NCI-H82 (cell line): ENCODE measurements around the gene SH3RF2.
A peak's percentile ranks its signal among the peaks of the same experiment; 100 is the strongest.

Experiments used
- DNase-seq: peaks from one replicate; lab custom pipeline; 2025; lab: John Stamatoyannopoulos, UW

SH3RF2 gene

GRCh38 chr5:146047396-146047795, 111.0 kb downstream of the SH3RF2 start:
- DNase-seq = no peak

- peak; percentile 76 for DNase-seq
Measured at GRCh38 chr5:146048994-146049703, 112.8 kb downstream of the SH3RF2 start.

DNA sequence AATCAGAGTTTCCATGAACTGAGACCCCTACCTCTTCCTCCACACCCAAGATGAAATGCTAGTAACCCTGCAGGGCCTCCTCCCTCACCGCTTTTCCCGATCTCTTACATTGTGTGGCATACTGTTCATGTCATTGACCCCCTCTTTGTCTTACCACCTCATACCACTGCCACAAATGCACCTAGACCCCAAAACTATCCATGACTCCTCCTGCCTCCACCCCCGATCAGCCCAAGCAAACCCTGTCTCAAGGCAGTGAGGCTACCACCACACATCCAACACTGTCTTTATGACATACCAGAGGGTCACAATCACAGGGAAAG, 113.3 kb downstream of the SH3RF2 start:
- no peak for DNase-seq

GRCh38 chr5:146050086-146050485, 113.7 kb downstream of the SH3RF2 start:
- no peak for DNase-seq

DNA sequence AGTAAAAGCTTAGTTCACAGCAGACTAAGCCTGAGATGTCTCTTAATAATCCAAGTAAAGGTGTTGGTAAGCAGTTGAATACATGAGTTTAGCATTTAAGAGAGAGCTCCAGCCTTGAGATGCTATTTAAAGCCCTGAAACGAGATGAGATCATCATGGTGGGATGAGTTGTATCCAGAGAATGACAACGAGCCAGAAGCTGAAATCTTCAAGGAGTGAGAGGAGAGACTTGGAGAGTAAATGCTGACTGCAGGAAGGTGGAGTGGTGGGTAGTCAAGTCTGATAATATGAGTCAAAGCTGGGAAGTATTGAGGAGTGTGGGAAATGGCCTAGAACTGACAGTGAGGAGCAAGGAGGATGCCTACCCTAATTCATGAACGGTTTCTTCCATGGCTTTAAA, 115.3 kb downstream of the SH3RF2 start:
- no peak for DNase-seq

GRCh38 chr5:146052780-146053179, 116.4 kb downstream of the SH3RF2 start:
- peak; percentile 39 for DNase-seq

DNA sequence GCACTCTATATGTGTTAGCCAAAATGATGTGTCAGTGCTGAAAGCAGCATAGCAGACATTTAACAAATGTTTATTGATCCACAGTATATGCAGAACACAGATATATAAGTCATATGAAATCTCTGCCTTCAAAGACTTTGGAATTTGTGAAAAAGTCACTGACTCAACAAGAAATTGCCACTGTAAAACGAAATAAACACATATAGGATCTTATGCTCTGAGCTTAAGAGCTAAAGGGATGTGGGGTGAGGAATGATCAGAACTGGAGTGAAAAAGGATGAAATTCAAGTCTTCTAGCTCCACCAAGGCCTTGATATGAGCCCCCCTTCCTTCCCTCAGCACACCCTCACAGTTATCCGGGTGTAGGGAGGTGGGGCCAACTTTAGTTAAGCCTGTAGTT, 119.1 kb downstream of the SH3RF2 start:
- no peak for DNase-seq

DNA sequence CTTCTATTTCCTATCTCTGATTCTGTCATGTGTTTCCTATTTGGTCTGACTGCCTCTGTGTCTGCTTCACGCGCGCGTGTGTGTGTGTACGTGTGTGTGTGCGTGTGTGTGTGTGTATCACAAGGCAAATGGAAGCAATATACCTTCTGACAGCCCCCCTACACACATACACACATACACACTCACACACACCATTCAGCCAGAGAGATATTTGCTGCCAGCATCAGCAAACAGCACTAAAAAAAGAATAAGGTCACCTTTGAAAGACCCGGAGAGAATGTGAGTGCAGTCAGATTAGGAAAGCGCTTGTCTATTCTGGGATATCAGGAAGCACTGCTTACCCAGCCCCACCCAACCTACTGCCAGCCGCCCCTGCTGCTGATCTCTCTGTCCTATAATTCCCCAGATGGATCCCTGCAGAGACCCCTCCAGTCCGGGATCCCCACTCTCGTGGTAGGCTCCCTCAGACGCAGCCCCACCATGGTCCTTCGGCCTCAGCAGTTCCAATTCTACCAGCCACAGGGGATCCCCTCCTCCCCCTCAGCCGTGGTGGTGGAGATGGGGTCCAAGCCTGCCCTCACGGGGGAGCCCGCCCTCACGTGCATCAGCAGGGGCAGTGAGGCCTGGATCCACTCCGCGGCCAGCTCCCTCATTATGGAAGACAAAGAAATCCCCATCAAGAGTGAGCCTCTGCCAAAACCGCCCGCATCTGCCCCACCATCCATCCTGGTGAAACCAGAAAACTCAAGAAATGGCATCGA, 123.3 kb downstream of the SH3RF2 start:
- no peak for DNase-seq

DNA sequence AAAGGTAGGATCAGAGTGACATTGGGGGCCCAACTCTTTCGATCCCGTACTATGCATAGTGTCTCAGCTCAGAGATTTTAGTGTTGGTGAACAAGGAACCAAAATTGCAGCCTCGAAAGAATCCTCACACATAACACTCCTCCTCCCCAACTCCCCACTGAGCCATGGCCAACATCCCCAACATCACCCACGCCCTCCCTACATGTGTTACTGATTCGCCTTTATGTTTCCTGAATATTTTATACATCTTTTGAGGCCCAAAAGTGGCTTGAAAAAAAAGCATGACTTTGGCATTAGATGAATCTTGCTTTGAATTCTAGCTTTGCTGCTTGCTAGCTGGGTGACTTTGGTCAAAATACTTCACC, 123.8 kb downstream of the SH3RF2 start:
- no peak for DNase-seq

DNA sequence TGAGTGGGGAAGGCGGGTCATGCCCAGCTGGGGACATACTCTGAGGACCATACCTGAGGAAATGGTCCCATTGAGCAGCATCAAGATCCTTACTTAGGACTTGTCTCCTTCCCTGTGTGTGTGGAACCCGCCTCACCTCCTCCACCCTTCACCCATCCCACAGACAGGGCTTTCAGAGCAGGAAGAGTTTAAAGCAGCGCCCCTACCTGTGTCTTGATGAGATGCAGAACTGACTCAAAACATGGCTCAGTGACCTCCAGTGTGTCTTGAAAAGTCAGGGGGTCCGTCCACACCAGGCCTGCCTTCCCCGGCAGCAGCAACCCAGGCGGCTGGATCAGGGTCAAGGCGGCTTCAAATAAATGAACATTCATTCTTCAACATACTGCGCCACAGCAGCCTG, 130.6 kb downstream of the SH3RF2 start:
- no peak for DNase-seq

DNA sequence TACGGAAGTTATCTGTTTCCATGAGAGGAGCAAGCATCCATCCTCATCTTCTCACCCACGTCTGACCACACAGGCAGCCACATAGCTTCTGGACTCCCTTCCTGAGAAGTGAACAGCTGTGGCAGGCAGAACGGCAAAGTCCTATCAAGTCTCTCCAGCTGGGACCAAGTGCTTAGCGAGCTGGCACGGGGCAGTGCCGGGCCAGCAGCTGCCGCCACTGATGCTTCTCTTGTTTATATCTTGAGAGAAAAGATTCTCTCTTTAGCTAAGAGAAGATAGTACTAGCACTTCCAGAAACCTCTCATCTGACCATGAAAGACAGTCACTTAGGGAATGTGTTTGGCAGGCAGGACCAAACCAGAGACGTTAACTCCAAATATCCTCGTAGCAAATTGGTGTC, 131.8 kb downstream of the SH3RF2 start:
- peak; percentile 45 for DNase-seq

DNA sequence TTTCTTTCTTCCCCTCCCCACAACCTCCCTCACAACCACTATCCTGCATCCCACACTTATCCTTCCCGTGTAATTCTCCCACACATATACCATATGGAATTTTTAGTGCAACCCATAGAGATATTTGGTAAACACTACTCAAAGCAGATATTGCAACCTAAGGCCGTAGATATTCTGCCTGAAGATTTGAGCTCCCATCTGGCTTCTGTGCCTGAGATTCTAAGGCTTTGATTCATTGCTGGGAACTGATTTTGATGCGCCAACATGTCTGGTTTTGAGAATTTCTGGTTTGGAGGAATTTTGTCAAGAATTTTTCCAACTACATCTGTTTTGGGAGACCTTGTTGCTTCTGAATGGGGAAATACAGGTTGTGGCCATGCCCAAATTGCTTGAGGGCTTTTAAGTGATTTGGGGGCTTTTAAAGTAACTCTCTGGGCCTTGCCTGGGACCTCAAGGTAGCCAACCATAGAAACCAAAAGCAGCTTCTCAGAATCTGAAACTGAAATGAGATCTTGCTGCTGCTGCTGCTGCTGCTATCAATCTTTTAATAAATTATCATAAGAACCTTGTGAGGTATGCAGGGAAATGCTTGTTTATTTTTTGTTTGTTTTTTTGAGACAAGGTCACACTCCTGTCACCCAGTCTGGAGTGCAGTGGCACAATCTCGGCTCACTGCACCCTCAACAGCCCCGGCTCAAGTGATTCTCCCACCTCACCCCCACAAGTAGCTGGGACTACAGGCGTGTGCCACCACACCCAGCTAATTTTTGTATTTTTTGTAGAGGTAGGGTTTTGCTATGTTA, 132.8 kb downstream of the SH3RF2 start:
- no peak for DNase-seq

DNA sequence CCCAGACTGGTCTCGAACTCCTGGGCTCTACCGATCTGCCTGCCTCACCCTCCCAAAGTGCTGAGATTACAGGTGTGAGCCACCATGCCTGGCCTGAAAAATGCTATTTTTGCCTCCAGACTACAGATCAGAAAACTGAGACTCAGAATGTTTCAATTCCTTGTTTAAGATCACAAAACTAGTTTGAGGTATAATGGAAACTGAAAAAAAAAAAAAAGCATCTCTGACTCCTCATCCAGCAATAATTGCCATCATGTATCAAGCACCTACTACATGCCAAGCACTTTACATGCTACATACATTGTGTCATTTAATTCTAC, 133.4 kb downstream of the SH3RF2 start:
- no peak for DNase-seq

DNA sequence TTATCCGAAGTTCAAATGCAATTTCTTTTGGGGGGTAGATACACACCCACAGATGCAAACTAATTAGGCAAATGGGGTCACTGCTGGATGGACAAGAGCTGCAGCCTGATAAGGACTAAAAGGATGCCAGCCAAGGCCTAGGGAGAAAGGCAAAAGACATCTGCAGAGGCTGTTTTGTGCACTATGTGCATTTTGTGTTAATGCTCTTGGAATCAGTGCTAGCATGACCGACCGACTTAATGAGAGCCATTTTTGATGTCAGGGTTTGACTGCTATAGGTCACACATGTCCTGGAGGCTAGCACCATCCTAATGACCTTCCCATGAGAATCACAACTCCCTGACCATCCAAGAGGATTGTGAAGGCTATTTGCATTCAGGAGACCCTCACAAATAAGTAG, 134.4 kb downstream of the SH3RF2 start:
- no peak for DNase-seq

- DNase-seq = no peak
Measured at GRCh38 chr5:146071171-146071570, 134.8 kb downstream of the SH3RF2 start.

DNA sequence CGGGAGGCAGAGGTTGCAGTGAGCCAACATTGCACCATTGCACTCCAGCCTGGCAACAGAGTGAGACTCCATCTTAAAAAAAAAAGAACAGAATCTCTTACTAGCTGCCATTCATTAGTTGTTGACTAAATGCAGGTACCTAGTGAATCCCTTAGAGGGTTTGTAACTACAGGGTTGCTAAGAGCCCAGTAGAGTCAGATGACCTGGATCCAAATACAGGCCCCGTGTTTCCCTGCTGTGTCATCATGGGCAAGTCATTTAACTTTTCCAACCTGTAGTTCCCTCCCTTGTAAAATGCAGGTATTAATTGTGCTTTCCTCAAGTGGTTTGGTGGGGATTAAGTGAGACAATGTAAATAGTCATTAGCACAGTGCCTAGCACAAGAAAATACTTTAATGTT, 136.2 kb downstream of the SH3RF2 start:
- DNase-seq = no peak

DNA sequence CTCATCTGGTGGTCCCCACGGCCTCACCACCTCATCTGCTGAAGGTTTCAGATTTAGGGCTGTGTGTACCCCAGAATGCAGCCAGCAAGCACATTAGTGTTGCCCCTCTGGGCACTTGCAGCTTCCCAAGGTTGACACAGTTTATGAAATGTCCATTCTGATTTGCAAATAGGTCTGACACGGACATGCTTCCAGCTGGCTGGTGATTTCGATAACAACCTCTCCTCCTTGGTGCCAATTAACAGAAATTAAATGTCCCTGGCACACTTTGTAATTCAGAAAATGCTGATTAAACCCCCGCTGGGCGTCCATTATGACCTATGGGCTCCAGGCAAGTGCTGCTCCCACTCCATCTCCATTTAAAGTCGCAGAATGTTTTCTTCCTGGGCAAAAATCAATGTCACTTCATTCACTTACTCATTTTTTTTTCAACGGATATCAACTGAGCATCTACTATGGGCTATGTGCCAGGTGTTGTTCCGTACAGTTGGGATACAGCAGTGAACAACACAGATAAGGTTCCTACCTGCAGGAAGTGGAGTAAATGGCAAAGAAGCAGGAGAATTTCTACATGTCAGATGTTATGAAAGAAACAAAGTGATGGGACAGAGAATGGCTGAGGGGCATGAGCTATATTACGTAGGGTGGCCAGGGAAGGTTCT, 137.0 kb downstream of the SH3RF2 start:
- DNase-seq = no peak

GRCh38 chr5:146076028-146076427, 139.7 kb downstream of the SH3RF2 start:
- no peak for DNase-seq

DNA sequence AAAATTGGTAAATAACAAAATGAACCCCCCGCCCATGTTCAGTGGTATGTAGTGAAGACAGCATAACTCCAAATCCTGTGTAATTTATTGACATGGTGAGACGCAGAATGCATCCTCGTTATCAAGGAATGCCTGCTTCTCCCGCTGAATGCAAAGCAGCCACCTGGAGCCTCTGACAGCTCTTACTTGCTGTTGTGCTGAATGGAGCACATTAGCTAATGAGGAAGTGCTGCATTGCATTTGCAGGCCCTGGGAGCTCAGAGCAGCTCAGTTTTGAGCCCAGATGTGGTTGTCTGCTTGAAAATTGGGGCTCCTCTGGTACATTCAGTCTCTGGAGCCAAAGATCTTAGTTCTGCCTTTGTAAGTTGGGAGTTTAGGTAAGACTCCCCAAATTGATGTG, 140.1 kb downstream of the SH3RF2 start:
- DNase-seq = no peak

DNA sequence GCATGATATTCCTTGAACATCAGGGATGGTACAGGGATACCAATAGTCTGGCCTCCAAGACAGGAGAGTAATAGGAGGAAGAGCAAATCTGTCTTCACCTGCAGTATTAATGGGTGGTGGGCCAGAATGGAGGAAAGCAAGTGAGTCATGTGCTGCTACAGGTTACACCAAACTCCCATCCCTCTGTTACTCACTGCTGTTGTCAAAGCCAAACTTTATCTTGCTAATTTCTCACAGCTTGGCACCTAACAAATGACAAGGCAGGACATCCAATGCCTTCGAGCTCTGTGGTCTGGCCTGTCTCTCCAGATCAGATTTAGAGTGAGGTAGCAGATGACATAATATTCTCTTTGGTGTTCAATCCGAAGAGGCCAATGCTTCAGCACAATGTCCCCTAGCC, 142.2 kb downstream of the SH3RF2 start:
- no peak for DNase-seq

- no peak for DNase-seq
Measured at GRCh38 chr5:146079695-146080373, 143.5 kb downstream of the SH3RF2 start.

GRCh38 chr5:146081556-146081955, 145.2 kb downstream of the SH3RF2 start:
- DNase-seq = peak; percentile 25
